Subcutaneous abdominal adipose tissue (tissue), 5 donors: ENCODE measurements around the gene SMARCA1.

Experiments used
- H3K27ac ChIP-seq: one replicate; pipeline ENCODE4 v1.7.0; 2013; ENCODE audit warnings: low read depth, mild to moderate bottlenecking, inconsistent platforms, low read length, moderate library complexity
- H3K27me3 ChIP-seq, 5 donors: one replicate each; pipeline ENCODE4 v1.7.0; 2013; ENCODE audit warnings: low read length in 5 of 5, inconsistent platforms in 1 of 5; ENCODE audit not compliant: control insufficient read depth in 5 of 5, insufficient read depth in 4 of 5
- H3K36me3 ChIP-seq, 5 donors: one replicate each; pipeline ENCODE4 v1.7.0; 2013; ENCODE audit warnings: low read length in 5 of 5; ENCODE audit not compliant: control insufficient read depth in 5 of 5, insufficient read depth in 5 of 5
- H3K4me1 ChIP-seq, 5 donors: one replicate each; pipeline ENCODE4 v1.7.0; 2013; ENCODE audit warnings: low read length in 5 of 5, mild to moderate bottlenecking in 3 of 5, moderate library complexity in 1 of 5; ENCODE audit not compliant: control insufficient read depth in 5 of 5, insufficient read depth in 5 of 5
- H3K4me3 ChIP-seq, 5 donors: one replicate each; pipeline ENCODE4 v1.7.0; 2013; ENCODE audit warnings: low read length in 5 of 5, low read depth in 1 of 5
- H3K9ac ChIP-seq, 5 donors: one replicate each; pipeline ENCODE4 v1.7.0; 2013; ENCODE audit warnings: low read length in 5 of 5, mild to moderate bottlenecking in 4 of 5, moderate library complexity in 3 of 5
- H3K9me3 ChIP-seq, 5 donors: one replicate each; pipeline ENCODE4 v1.7.0; 2013; ENCODE audit warnings: low read length in 5 of 5; ENCODE audit not compliant: control insufficient read depth in 5 of 5
- donor health status: healthy.
- donor health status: healthy.
- donor health status: healthy.
- donor health status: healthy.
- donor health status: healthy.

SMARCA1 gene

GRCh38 chrX:129433945-129434344, 89.3 kb downstream of the SMARCA1 start:
- H3K27me3 ChIP-seq = peaks cover 0 to 3% (median 0%) of the 10 kb centered on the region in 5 donors
- H3K4me3 ChIP-seq = no peak overlapping the region
- H3K36me3 ChIP-seq = peaks cover 0 to 9% (median 5%) of the 10 kb centered on the region in 5 donors
- H3K4me1 ChIP-seq = no peaks in the 10 kb centered on the region
- H3K27ac ChIP-seq = no peak overlapping the region
- H3K9me3 ChIP-seq = no peaks in the 10 kb centered on the region
- H3K9ac ChIP-seq = no peak overlapping the region

- Histone ChIP-seq H3K9ac (no peak overlapping the region), H3K9me3 (no peaks in the 10 kb centered on the region), H3K36me3 (peaks cover 0 to 9% (median 5%) of the 10 kb centered on the region in 5 donors), H3K4me3 (no peak overlapping the region), H3K4me1 (no peaks in the 10 kb centered on the region), H3K27ac (no peak overlapping the region), H3K27me3 (peaks cover 0 to 3% (median 0%) of the 10 kb centered on the region in 5 donors)
Measured at GRCh38 chrX:129433461-129433860, 89.8 kb downstream of the SMARCA1 start.

- no peak overlapping the region for H3K27ac ChIP-seq
- H3K9ac ChIP-seq = no peak overlapping the region
- H3K4me1 ChIP-seq = no peaks in the 10 kb centered on the region
- peaks cover 0 to 7% (median 3%) of the 10 kb centered on the region in 5 donors for H3K27me3 ChIP-seq
- peaks cover 0 to 12% (median 5%) of the 10 kb centered on the region in 5 donors for H3K36me3 ChIP-seq
- peaks cover 0 to 7% (median 0%) of the 10 kb centered on the region in 5 donors for H3K9me3 ChIP-seq
- no peak overlapping the region for H3K4me3 ChIP-seq
Measured at GRCh38 chrX:129427267-129427666, 96.0 kb downstream of the SMARCA1 start.

- Histone ChIP-seq H3K36me3 (peaks cover 0 to 12% (median 5%) of the 10 kb centered on the region in 5 donors), H3K9ac (no peak overlapping the region), H3K4me1 (no peaks in the 10 kb centered on the region), H3K27ac (no peak overlapping the region), H3K9me3 (peaks cover 0 to 7% (median 0%) of the 10 kb centered on the region in 5 donors), H3K4me3 (no peak overlapping the region), H3K27me3 (peaks cover 0 to 7% (median 3%) of the 10 kb centered on the region in 5 donors)
Measured at GRCh38 chrX:129423191-129423590, 100.1 kb downstream of the SMARCA1 start.

- H3K9me3 ChIP-seq = peaks cover 0 to 5% (median 0%) of the 10 kb centered on the region in 5 donors
- no peaks in the 10 kb centered on the region for H3K4me1 ChIP-seq
- H3K27ac ChIP-seq = no peak overlapping the region
- H3K4me3 ChIP-seq = no peak overlapping the region
- no peak overlapping the region for H3K9ac ChIP-seq
- H3K27me3 ChIP-seq = no peaks in the 10 kb centered on the region
- H3K36me3 ChIP-seq = no peaks in the 10 kb centered on the region
Measured at GRCh38 chrX:129404670-129405008, 118.7 kb downstream of the SMARCA1 start.

- Histone ChIP-seq H3K9ac (no peak overlapping the region), H3K27ac (no peak overlapping the region), H3K4me3 (no peak overlapping the region), H3K9me3 (peaks cover 0 to 5% (median 0%) of the 10 kb centered on the region in 5 donors), H3K4me1 (no peaks in the 10 kb centered on the region), H3K36me3 (no peaks in the 10 kb centered on the region), H3K27me3 (no peaks in the 10 kb centered on the region)
Measured at GRCh38 chrX:129403974-129404669, 119.2 kb downstream of the SMARCA1 start.
